Embryonic facial prominence (tissue), 1 donor: ENCODE results near the gene TLL1.

Source experiments
- DNase-seq: peaks from one replicate; pipeline ENCODE4 v3.0.0-alpha.2; 2016; ENCODE audit errors: extremely low spot score

The TLL1 gene

GRCh38 chr4:166049036-166049435, 176.0 kb downstream of the TLL1 start:
- no peak for DNase-seq

DNA sequence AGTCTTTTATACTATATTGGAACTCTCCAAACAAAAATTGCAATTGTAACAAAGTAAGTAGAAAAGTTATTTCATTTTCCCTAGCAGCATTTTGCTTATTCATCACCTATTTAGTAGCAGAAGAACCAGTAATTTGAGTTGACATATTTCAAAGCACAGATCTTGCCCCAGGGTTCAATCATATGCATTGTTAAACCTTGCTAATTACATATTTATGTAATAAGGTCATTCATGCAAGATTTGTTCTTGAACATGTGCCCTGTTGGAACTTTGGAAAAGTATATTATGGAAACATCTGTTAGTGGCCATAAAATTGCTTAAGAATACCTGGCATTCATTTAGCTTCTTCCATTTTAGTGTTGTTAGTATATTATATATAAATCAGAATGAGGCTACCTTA, 191.7 kb downstream of the TLL1 start:
- DNase-seq, result no peak

DNA sequence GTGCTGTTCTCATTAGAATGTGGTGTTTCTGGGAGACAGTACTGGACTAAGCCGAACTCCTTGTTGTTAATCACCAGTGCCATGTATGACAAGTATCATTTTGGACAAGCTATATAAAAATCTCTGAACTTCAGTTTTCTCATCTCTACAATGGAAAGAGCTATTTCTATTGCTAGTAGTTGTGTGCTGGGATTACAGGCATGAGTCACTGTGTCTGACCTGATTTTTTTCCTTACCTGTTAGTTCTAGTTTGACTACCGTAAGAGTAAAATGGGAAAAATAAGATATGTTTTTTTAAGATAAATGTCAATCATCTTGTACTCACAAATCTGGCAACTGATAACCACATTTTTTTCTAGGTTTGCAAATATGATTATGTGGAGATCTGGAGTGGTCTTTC, 192.3 kb downstream of the TLL1 start:
- DNase-seq, result no peak

- DNase-seq, result no peak
These were observed 193.9 kb downstream of the TLL1 start for GRCh38 chr4:166066936-166067335.

DNA sequence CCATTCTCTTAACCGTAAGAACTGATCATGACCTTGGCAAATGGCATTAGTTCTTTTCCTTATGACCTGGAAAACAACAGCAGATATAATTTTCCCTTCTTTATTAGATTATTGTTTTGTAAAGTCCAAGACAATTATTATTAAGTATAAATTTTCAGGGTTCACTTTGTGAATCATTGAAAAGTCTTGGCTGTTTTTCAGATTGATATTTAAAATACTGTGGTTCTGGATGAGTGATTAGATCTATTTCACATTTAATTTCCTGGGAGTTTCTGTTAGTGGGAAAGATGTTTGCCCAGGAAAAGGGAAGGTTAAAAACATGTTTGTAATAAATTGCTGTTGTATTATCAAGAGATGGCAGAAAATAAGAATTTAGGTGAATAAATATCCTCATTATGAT, 194.9 kb downstream of the TLL1 start:
- DNase-seq, result no peak

GRCh38 chr4:166073783-166074182, 200.7 kb downstream of the TLL1 start:
- DNase-seq, result no peak

GRCh38 chr4:166075599-166075998, 202.6 kb downstream of the TLL1 start:
- DNase-seq, result no peak

- no peak for DNase-seq
These were observed 204.7 kb downstream of the TLL1 start for GRCh38 chr4:166077782-166078181.

GRCh38 chr4:166078383-166078782, 205.3 kb downstream of the TLL1 start:
- no peak for DNase-seq

GRCh38 chr4:166078955-166079354, 205.9 kb downstream of the TLL1 start:
- no peak for DNase-seq

DNA sequence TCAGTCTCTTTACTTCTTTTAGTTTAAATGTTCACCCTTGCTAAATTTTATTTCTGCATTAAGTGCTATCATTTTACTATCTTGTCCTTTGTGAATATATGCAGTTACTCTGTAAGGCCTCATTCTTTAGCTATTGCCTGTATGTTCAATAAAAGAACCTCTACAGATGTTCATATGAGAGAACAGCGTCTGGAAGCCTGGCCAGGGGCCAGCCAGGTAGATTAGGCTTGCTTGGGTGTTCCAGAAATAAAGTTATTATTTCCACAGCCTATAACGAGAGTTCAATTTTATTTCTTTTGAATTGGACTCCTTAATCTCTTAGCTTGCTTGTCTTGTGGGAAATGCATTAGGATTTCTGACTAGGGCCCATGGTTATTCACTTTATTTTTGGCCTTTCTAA, 214.5 kb downstream of the TLL1 start:
- no peak for DNase-seq

DNA sequence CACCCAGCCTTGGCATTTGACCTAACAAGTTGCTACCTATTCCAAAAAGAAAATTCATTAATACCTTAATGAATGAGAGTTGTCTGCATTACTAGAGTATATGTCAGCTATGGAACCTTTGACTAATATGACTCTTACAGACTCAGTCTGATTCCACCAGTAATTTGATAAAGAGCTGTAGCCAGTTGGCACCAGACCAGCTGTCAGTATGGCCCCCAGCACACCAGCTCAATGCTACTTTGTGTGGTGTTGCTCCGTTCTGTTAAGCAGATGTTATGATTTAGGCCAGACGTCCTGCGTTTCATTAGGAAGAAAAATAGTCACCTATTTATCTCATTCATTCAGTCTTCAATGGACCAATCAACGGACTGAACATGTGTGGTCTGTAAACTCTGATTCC, 215.5 kb downstream of the TLL1 start:
- no peak for DNase-seq

DNA sequence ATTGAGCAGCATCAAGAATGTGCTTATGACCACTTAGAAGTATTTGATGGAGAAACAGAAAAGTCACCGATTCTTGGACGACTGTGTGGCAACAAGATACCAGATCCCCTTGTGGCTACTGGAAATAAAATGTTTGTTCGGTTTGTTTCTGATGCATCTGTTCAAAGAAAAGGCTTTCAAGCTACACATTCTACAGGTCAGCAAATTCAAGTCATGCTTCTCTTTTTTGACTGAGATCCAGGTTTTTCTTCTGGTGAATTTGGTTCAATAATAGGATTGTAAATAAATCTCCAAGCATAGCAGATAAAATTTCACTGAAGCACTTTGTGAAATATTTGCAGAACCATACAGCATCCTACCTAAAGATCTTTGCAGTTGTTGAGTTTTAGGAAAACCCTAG, 218.1 kb downstream of the TLL1 start:
- DNase-seq, result no peak

- peak; percentile 54 for DNase-seq
These were observed 219.0 kb downstream of the TLL1 start for GRCh38 chr4:166091912-166092510.

DNA sequence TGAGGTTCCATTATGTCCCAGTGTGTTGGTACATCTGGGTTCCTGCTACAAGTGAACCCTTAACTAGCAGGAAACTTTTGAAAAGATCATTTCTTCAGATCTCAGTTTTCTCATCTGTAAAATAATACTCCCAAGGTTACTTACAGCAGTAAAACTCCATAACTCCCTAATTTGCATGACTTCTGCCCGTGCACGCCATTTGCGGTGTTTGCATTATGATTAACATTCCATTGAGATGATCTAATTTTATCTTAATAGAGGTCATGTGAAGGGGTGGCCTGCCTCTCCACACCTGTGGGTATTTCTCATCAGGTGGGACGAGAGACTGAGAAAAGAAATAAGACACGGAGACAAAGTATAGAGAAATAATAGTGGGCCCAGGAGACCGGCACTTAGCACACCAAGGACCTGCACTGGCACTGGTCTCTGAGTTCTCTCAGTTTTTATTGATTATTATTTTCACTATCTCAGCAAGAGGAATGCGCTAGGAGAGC, 219.8 kb downstream of the TLL1 start:
- no peak for DNase-seq

- no peak for DNase-seq
These were observed 231.6 kb downstream of the TLL1 start for GRCh38 chr4:166104623-166105022.

DNA sequence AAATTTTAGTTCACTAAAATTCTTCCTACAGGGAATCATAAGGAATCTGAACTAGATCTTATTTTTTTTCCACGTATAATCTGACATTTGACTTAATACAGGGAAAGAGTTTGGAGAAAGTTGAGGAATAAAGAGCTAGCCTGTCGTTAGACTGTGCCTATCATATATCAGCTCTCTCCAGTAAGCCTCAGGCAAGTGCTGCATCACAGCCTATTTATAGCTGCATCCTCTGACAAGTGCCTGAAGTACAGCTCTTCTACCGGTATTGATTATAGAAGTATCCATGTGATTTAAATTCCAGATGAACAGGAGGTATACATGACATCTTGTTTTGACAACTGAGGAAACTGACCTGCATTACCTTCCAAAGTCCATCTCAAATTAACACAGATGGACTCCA, 248.9 kb downstream of the TLL1 start:
- no peak for DNase-seq

DNA sequence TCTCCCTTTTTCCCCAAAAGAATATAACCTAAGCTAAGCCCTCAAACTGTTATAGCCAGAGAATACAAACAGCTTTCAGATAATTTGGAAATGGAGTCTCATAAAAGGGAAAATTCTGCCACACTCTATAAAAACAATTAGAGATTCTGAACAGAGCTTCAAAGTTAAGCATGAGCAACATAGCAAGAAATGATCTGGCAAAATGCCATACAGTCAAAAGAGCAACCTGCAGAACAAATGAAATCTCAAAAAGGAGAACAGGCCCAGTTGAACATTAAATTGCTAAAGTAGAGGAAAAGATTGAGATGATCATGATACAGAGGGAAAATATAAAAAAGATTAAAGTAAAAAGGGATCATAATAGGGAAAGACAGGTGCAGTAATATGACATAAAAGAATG, 250.5 kb downstream of the TLL1 start:
- no peak for DNase-seq

DNA sequence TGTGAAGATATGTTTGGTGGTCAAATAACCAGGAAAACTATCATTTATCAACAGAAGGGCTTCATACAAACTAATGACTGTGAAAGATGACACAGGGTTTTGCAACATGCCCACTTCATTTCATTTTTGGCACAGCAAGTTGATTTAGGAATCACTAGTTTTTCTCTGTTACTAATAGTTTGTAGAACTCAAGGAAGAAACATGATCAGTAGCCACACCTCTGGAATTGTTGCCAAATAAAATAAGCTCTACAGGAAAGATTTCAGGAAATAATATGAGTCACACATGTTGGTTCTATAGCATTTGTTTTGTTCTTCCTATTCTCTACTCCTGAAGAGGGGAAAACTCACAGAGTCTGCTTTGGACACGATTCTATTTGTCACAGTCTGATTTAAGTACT, 255.4 kb downstream of the TLL1 start:
- no peak for DNase-seq

DNA sequence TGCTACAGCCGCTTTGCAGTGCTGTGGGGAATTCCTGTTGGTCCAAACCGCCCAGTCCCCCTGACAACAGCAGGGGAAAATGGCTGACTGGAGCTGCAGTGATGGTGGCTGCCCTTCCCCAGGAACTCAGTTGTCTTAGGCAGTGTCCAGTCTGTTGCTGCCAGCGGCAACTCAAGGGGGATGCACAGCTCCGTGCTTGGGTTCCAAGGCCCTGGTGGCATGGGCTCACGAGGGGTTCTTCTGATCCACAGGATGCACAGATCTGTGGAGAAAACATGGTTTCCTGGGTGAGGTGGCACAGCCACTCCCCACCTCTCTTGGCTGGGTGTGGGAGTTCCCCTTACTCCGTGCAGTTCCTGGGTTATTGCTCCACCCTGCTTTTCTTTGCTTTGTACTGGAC, 261.2 kb downstream of the TLL1 start:
- DNase-seq, result no peak

DNA sequence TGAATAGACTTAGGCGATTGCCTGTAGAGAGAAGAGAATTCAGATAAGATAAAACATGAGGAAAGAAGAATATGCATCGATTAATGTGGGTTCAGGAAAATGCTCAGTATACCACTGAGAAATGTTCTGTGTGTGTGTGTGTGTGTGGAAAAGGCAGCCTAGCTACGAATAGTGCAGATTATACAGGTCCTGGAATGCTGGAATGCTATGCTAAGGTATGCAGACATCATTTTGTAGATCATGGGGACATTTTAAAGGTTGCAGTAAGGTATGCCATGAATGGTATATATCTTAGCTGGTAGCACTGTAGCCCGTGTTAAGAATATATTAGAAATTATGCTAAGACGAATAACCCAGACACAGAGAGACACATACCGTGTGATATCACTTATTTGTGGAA, 267.9 kb downstream of the TLL1 start:
- no peak for DNase-seq

- DNase-seq, result no peak
These were observed 270.2 kb downstream of the TLL1 start for GRCh38 chr4:166143227-166143626.

- DNase-seq, result no peak
These were observed 271.6 kb downstream of the TLL1 start for GRCh38 chr4:166144607-166145006.

DNA sequence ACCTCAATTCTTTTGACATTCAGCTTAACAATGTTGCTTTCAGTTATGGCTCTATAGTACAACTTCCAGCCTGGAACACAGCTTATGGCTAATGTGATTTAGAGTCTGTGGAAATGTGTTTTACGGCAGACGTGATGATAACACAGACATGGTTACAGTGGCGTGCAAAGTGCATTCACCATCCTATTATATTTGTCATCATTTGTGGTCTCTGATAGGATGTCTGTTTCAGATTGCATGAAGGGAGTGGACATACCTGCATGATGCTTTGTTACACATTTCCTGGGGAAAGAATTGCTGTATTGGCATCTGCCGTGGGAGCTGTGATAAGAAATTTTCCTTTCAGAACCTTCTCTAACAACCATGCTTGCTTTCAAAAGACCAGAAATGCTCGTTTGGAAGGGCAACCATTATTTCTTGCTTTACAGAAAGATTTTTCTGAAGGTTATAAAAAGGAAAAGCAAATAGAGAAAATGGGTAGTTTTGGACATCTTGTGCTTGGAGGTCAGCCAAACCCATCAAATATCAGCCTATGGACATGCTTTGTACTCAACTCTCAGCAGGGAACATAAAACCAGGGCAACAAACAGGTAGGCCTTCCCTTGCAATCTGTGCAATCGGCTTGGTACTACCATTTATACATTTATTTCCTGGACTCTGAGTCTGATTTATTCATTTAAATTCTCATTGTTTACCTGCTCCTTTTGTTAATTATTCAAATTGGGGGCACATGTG, 273.9 kb downstream of the TLL1 start:
- no peak for DNase-seq
